LNCaP clone FGC (cell line): ENCODE results near the gene C6orf136.
"Not testable (repeated sequence)": the region's sequence is repeated elsewhere in the genome, so short reads cannot be mapped to it uniquely, and the experiment has no call there.

Experiments used
- DNase-seq: peaks from one replicate; pipeline ENCODE4 v3.0.0-alpha.2; 2011; ENCODE audit warnings: low read depth
- H3K4me3 ChIP-seq: 2 replicates; pipeline ENCODE4 v1.5.1; 2011; ENCODE audit warnings: mild to moderate bottlenecking, low read depth, low read length, control low read depth
- CTCF ChIP-seq: IDR thresholded peaks from 2 replicates; pipeline ENCODE4 v1.5.1; 2012; ENCODE audit warnings: mild to moderate bottlenecking; ENCODE audit not compliant: control insufficient read depth, insufficient read depth; ENCODE audit errors: extremely low read depth

Gene C6orf136, protein sequence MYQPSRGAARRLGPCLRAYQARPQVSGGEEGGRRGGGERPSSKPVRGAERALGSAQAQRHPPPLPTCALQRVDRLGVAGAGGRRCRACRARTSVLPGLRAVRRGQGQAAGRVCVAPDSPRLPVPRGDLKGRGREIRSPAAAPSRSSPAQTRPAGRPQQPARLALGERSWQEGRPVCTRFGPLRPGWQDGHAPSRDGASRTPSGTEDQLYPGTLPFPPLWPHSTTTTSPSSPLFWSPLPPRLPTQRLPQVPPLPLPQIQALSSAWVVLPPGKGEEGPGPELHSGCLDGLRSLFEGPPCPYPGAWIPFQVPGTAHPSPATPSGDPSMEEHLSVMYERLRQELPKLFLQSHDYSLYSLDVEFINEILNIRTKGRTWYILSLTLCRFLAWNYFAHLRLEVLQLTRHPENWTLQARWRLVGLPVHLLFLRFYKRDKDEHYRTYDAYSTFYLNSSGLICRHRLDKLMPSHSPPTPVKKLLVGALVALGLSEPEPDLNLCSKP

DNA sequence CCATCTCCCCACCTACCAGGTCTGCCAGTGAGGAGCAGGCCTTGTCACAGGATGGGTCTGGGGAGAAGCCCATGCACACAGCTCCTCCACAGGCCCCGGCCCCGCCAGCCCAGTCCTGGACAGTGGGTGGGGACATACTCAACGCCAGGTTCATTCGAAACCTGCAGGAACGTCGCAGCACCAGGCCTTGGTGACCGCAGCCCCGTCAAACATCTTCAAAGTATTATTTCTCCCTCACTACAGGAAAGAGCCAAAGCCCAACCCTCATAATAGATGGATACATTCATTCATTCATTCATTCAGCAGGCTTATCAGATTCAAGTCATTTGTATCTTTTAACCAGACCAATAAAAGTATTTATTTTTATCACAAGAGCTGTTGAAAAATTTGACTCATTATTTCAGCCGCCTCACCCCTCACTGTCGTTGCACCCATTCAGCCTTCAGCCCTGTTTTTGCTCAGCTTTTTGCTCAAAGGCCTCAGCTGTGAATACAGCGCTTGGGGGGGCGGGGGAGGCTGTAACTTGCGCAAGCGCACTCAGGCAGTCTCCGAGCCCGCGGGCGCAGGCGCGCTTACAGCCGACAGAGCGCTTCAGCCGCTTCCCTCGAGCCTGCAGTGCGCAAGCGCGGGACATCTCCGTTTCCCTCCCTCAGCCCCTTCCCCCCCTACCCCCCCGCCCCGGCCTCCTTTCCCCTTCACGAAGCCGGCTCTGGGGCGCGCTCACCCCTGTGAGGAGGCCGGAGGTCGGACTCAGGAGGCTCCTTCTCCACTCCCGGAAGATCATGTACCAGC lies at the start of gene C6orf136:
TSS of gene C6orf136 (plus strand) at position 684 of the 792 bp plus-strand sequence. CDS start at position 783, 99 bp downstream.
- DNase-seq = peak; percentile 76
- TF ChIP-seq CTCF = no peak
- H3K4me3 ChIP-seq = peak within 1 kb of the TSS; percentile 95

DNA sequence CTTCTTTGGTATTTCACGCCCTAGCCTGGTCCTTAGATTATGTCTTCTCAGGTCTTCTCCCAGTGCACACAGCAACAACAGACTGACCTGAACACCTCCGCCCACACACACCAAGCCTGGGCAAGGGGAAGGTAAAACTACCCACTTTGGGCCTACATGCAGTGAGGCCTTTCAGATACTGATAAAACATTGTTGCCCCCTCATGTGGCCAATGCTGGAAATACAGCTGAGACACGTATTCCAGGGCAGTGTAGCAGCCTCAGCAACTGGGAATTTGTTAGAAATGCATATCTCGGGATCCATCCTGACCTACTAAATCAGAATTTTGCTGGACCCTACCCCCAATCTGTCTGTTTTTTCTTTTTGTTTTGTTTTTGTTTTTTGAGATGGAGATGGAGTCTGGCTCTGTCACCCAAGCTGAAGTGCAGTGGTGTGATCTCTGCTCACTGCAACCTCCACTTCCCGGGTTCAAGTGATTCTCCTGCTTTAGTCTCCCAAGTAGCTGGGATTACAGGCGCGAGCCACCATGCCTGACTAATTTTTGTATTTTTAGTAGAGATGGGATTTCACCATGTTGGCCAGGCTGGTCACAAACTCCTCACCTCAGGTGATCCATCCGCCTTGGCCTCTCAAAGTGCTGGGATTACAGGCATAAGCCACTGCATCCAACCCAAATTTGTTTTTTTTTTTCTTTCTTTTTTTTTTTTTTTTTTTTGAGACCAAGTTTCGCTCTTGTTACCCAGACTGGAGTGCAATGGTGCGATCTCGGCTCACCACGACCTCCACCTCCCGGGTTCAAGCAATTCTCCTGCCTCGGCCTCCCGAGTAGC lies 49.4 kb upstream of the C6orf136 start:
- H3K4me3 ChIP-seq, DNase-seq: not testable (repeated sequence)
- TF ChIP-seq CTCF = peak; percentile 70

GRCh38 chr6:30598912-30599624 lies 47.9 kb upstream of the C6orf136 start:
- no peak for DNase-seq
- no peak overlapping the region for H3K4me3 ChIP-seq
- TF ChIP-seq CTCF = no peak

DNA sequence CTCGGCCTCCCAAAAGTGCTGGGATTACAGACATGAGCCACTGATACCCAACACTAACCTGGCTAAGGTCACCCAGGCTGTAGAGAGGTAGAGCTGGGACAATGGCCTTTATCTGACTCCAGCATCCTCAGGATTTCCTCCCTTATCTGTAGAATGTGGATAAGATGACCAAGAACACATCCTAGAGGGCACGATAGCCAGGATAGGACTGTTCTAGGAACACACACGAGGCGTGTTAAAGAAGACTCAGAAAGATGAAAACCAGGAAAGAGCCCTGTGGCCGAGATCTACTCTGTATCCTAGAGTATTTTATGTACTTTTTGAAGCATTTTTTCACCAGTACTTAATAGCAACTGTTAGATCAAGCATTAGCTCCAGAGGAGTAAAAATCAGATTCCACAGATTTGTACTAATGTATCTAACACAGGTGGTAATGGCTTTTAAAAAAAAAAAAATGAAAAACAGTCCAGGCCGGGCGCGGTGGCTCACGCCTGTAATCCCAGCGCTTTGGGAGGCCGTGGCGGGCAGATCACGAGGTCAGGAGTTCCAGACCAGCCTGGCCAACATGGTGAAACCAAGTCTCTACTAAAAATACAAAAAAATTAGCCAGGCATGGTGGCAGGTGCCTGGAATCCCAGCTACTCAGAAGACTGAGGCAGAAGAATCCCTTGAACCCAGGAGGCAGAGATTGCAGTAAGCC lies 47.2 kb upstream of the C6orf136 start:
- DNase-seq = no peak
- H3K4me3 ChIP-seq = no peak overlapping the region
- TF ChIP-seq CTCF = no peak

DNA sequence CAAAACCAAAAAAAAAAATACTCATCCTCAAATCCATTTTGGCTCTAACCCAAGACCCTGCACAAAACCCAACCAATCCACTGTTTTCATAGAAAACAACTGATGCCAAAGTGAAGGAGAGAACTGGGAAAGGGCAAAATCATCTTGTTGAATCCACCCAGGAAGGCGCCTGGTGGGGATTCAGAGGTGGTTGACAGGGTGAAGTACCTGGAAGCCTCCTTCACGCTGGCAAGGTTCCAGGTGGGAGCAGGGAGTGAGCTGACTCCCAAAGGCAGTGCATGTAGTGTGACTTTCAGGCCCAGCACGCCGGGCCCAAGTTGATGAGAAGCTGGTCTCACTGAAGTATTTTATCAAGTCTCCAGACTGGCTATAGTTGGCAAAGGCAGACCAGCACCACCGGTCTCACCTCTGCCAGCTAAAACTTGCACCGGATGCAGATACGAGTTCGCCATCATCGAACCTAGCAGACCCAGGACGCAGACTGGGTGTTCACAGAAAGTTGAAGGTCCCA lies 46.4 kb upstream of the C6orf136 start:
- no peak for DNase-seq
- TF ChIP-seq CTCF = no peak
- H3K4me3 ChIP-seq = no peak overlapping the region
